HG02885 (cell line): ENCODE measurements around the gene ALDOC.
"Not testable (repeated sequence)": the region's sequence is repeated elsewhere in the genome, so short reads cannot be mapped to it uniquely, and the experiment has no call there.

Experiments used
- ATAC-seq: cut with Tn5 transposase; IDR thresholded peaks from one replicate; pipeline ENCODE4 v1.9.1; 2021; ENCODE audit warnings: mild to moderate bottlenecking; ENCODE audit not compliant: unreplicated experiment, poor library complexity

ALDOC gene

DNA sequence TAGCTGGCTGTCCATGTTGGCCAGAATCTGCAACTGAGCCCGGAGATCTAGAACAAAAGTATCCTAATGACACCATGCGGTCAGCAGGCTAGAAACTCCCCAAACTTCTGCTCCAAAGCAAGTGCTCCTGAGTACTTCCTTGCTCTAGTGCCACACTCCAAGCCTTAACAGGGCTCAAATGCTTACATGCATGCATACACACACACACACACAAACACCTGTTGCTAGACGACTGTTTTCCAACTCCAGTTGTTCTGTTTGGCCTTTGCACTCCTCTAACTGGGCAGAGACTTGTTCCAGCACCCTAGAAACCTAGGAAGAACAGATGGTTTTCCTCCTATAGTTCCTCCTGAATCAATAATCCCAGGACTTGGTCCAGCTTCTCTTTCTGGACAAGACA lies 7.7 kb upstream of the ALDOC start:
- ATAC-seq: no peak

DNA sequence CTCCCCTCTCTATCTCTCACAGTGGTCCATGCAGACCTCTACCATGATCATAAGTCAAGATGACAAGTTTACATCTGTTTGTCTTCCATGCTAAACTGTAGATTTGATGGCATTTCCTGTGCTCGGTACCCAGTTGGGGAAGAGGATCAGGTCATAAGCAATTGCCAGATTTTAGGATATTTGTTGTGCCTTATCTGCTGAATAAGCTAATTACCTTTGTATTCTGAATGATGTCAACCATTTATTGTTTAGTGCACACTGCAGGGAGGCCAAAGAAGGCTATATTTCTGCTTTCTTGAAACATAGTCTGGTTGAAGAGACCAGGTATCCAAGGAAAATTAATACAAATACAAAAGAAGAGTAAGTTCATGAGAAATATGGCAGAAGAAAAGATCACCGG lies 5.8 kb upstream of the ALDOC start:
- ATAC-seq: no peak

DNA sequence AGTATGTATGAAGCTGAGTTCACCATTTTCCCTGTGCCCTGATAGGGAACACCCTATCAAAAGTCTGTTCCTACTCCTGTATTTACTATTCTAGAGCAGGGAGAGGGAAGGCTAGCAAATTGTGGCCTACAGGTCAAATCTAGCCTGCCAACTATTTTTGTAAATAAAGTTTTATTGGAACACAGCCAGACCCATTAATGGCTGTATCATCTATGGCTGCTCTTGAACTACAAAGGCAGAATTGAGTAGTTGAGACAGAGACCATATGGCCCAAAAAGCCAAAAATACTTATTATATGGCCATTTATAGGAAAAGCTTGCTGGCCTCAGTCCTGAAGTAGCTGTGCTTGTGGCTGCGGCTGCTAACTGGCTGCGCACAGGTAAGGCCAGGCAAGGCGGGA lies 4.3 kb upstream of the ALDOC start:
- ATAC-seq: no peak

DNA sequence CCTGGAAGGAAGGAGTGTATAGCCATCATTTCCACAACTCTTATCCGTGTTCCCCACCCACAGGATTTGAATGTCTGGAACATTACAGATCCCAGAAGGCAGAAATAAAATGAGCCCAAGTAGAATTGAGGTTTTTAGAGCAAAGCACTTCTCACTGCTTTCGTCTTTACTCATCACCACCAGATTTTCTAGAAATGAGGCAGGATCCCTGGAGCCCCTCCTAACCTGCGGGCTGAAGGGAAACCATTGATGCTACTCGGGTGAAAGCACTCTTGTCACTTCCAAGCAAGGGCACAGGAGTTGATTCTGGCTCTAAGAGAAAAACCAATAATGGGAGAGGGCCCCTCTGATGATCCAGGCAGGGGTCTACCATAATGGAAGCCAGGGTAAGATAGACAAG lies 2.8 kb upstream of the ALDOC start:
- no peak for ATAC-seq

DNA sequence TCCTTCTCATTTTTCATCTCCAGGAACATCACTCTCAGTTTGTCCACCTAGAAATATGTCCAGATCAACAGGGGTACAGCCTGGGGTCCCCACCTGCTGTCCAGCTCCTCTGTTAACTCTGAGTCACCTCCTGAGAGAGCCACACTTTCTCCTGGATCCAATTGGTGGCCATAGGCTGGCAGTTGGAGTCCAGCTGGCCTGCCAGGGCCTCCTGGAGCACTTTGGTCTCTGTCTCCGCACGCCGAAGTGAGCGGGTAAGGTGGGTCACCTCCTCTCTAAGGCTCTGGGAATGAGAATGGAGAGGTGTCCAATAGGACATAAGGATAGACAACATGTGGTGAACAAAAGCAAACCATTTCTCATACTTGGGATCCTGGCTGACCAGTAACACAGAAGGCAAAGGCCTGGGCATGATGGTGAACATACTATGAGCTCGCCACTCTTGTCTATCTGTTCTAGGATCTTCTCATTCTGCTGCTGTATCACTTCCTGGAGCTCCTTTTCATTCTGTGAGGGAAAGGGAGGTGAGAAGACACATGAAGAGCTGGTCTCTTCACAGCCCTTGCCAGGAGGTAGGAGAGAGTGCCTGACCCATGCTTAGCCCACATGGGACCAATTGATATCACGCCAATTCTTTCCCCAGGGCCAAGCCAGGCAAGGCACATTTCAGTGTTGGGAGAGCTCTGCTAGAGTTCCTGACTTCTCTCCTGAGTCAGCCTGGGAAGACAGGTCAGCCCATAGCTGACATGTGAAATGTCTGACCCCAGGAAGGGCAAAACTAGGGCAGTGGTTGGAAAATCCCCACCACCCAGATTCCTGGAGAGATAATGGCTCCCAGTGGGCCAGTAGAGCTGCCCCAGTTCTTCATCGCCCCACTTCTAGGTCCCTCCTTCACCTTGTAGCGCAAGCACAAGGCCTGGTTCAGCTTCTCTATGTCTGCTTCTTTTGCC lies 1.8 kb upstream of the ALDOC start:
- ATAC-seq: no peak

DNA sequence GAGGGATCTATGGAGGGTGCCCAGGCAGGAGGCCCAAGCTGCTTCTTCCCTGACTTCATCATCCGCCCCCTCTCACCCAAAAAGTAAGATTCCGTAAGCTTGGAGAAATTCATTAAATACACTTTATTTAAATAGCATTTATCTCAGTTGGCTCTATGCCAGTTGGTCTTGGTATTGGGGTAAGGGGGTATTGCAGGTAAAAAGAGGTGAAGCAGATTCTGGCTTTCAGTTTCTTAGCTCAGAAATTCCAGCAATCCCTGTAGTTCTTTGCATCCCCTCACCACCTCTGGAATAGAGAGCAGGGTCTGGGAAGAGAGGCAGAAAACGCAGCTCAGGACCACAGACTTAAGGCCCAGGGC lies 750 bp upstream of the ALDOC start:
- ATAC-seq: no peak

DNA sequence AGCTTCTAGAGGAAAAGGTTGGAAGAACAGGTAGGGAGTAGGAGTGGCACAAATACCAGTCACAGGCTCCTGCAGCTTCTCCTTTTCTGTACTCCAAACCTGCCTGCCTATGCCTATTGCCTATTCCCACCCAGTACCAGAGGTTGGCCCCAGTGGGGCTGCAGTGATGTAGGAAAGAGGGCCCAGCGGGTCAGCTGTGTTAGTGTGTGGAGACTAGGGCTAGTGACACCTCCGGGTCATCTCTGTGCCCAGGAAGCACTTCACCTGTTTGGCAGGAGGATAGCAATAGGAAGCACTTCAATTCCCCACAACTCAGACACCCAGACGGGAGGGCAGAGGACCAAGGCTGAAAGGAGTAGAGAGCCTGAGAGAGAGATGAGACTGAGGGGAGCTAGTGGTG lies 679 bp downstream of the ALDOC start:
- not testable (repeated sequence) for ATAC-seq

DNA sequence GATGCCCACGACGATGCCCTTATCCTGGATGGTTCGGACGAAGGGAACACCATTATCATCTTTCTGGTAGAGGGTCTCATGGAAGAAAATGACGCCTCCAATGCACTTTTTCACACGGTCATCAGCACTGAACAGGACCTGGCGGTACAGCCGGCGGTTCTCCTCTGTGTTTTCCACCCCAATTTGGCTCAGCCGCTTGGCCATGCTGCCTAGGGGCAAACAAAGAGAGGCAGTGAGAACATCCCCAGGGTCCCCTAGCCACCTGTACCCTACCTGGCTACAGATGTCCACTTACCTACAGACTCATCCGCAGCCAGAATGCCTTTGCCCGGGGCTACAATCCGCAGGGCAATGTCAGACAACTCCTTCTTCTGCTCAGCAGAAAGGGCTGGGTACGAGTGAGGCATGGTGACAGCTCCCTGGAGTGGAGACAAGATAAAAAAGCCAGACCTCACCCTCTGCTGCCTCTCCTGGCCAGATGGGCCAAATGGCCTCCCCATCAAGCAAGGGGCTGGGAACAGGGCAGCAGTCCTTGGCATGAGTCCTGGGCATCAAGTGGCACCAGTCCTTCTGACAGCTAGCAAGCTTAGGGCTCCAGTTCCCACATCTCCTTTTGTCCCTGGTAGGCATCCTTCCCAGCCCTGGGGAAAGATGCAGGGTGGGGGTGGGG lies 1.4 kb downstream of the ALDOC start:
- ATAC-seq: no peak

DNA sequence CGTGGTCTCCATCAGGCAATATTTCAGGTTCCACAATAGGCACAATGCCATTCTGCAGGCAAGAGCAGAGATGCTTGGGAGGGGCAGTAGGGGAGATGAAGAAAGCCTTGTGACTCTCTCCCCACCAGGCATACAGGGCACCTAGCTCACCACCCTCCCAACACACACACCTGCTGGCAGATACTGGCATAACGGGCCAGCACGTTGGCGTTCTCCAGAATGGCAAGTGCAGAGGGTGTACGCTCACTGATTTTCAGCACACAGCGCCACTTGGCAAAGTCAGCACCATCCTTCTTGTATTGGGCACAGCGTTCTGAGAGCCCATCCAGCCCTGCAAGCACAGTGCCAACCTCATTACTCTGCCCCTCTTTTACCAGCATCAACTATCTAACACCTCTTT lies 2.2 kb downstream of the ALDOC start:
- no peak for ATAC-seq

DNA sequence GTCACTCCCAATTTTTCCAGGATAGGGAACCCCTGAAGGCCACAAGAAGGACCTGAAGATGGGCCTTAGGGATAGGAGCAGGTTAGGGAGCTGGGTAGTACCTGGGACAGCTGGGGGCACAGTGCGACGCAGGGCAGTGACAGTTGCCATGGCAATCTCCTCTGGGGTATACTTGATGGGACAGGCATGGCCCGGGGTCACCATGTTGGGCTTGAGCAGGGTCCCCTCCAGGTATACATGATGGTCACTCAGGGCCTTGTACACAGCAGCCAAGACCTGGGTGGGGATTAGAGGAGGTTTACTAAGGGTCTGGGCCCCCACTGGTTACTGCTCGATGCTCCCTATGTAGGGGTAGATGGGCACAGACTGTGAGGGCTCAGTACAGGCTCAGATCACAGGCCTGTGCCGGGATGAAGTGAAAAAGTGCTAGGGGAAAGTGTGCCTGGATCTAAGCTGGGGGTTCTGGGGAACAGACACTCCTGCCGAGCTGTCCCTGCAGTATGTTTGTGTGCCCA lies 2.7 kb downstream of the ALDOC start:
- no peak for ATAC-seq

DNA sequence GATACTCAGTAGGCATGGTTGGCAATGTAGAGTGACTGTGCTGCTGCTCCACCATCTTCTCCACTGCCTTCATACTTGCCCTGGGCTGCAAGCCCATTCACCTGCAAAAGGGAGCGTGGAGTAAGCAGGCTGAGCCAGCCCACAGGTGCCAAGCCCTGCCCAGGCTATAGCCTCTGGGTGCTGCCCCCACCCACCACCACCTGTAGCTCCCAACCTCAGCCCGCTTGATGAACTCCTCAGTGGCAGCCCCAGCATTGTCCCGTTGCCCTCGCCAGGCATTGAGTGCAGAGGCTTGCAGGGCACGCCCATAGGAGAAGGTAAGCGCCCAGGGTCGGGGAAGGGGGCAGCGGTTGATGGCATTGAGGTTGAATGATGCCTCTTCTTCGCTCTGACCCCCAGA lies 3.2 kb downstream of the ALDOC start:
- no peak for ATAC-seq

DNA sequence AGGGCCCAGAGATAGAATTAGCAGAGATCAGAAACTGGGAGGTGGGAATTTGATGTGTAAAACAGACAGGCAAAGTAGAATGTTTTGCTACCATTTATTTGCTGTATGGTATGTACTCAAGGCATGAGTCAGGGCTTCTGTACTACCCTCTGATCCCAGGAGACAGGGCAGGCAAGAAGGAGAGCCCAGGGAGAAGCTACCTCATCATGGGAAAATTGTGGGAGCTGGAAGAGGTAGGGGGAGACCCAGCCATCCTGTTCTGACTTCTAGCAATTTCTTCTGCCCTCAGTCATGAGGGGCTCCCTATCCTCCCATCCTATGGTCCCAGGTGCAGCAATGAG lies 3.7 kb downstream of the ALDOC start:
- no peak for ATAC-seq

DNA sequence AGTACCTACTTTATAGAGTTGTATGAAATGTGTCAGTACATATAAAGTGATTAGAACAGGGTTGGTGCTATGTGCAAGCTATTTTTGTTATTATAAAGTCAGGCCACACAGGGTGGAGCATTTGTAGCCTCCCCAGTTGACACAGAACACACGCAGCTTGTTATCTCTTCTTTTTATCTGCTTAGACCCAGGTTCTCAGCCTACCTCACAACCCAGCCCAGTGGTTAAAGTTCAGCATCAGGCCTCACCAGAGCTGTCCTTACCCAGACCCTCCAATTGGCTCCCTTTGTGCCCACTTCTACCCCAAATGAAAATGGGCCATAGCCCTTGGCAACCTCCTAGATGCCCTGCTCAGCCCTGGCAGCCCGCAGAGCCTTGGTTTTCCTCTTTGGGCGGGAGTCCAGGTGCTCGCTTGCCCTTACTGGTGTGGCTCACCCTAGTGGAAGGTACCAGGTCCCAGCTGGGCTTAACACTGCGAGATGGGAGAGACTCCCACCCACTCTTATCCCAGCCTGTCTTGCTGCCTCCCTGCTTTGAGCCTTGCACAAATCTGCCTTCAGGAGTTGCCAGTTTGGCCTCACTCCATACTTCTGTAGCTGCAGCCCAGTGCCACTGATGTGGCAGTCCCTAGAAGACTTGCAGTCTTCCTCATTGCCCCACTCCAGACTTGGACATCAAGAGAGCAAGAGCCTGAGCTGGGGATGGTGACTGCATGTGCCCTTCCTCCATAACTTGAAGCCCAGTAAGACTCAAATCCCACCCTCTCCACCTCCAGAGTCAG lies 4.2 kb downstream of the ALDOC start:
- ATAC-seq: no peak

DNA sequence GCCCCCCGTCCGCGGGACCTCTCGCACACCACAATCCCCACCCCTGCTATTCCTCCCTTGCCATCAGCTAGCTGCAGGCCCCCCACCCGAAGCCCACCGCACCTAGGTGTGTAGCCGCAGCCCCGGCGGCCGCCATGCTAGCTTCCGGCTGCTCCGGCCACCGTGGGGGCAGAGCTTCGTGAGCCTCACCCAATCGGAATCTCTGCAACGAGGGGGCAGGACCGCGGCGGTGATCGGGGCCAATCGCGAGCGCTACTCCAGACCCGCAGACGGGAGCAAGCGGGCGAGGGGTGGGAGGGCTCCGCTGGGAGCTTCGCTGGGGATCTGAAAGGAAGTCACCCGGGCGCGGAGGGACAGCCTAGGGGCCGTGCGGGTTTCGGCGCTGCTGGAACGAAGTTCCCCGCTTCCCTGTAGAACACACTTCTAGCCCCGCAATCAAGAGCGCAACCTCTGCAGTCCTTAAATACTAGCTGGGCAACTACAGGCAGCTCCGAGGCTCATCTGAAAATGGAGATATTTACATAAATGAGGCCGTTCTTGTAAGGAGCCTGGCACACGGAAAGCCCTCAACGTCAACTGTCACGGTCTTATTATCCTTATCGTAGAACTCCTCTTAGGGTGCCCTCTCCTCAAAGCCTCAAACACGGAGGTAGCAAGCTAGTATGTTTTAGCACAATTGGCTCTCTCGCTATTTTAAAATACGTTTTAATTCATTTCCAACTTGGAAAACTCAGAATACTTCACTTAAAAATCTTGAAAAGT lies 5.2 kb downstream of the ALDOC start, which contains the start of gene PIGS:
TSS of gene PIGS (minus strand) at position 164 of the 762 bp plus-strand sequence. CDS start at position 136, 28 bp downstream.
- ATAC-seq: peak; percentile 90

DNA sequence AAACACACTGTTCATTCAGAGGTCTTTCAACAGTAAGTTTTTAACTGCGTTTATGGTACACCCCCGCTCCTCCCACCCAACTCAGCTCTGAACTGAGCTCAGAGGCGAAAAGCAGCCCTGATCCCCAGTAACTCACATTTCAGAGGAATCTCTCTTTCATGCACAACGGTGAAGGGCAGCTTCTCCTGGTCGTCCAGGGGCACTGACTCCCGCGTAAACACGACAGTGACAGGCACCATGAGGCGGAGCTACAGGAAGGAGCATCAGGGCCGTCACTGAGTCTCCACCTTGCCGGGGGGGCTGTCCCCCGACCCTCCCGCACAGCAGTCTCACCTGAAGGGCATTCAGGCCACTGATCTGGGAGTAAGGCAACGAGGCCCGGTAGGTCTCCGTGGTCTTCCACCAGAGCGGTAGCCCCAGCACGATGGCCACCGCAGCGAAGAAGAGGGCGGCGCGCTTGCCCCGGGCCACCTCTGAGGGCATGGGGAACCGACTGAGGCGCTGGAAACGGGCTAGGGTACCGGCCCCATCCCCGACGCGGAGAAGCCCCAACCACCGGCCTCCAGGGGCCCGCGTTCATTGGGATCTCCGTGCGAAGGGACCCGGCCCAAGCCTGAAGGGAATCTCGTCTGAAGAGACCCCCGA lies 5.9 kb downstream of the ALDOC start:
- ATAC-seq: peak; percentile 30

DNA sequence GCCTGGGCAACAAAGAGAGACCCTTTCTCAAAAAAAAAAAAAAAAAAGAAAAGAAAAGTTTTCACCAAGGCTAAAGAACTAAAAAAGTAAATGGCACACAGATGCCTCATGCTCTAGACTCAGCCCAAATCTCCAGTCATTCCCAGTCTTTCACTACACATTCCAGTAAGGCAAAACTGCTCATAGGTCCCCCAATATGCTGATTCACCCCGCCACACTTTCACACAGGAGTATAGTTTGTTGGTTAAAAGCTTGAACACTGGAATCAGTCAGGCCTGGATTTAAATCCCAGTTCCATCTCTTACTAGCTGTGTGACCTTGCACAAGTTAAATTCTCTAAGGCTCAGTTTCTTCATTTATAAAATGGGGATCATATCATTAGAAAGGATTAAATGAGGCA lies 7.2 kb downstream of the ALDOC start:
- no peak for ATAC-seq

DNA sequence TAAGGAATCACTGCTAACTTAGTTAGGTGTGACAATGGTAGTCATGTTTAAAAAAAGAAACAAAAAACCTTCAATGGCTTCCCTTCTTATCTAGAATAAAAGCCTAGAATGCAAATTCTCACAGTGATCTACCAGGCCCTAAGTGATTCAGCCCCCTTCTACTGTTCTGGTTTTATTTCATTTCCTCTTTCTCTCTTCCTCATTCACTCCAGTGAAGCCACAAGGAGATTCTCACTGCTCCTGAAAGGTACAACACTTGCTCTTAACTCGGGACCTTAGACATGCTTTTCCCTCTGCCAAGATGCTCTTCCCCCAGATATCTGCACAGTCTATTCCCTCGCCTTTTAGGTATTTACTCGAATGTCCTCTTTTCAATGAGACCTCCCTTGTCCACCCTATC lies 9.1 kb downstream of the ALDOC start:
- peak; percentile 32 for ATAC-seq

DNA sequence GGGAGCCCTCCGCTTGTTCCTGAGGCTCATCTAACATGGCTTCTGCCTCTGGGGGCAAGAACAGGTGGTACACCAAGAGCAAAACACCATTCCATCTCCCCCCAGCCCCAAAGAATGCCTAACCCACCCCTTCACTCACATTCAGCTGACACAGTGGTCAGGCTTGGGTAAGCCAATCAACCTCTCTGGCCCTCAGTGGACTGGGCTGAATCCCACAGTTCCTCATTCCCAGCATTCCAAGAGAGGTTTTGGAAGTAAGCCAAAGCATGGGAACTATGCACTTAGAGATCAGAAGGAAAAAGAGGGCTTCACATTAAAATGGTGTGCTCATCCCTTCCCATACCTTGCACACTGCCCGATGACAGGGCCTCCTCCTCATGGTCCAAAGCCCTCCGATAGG lies 13.2 kb downstream of the ALDOC start:
- ATAC-seq: no peak

DNA sequence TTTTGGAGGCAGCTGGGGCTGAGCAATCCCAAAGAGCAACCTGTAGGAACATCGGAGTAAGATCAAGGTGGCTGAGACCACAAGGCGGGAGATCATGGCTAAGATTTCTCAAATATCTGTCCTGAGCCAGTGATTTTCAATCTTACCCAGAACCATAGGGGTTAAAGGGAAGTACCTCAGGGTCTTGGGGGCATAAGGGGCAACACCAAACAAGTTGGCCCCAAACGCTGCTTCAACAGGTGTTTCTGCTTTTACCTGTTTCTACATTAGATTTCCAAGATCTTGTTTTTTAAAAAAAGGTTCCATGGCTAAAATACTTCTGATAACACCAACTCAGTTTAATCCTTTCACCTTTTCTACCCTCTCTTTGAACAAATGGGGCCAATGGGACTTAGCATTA lies 21.7 kb downstream of the ALDOC start:
- no peak for ATAC-seq

DNA sequence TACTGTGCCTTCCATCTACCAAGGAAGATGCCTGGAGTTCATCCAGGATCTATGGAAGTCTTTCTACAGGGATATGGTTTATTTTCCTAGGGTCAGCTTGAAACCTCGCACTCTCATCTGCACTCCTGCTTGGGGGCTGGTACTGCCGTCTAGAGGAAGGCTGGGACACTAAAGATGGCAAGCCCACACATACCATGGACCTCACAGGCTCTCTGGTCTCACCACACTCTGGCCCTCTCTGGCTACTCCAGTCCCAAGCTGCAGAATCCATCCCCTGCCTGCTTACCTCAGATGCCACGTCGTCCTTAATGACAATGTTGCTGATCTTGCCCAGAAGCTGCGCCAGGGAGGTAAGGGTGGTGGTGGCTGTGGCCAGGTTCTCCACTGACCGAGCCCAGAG lies 22.1 kb downstream of the ALDOC start:
- no peak for ATAC-seq
